Measurements from ENCODE around the gene GLIPR1L2.
A peak's percentile ranks its signal among the peaks of the same experiment; 100 is the strongest.
"Not testable (repeated sequence)": the region's sequence is repeated elsewhere in the genome, so short reads cannot be mapped to it uniquely, and the experiment has no call there.

GLIPR1L2 gene

GRCh38 chr12:75390899-75391538 is at the start of gene GLIPR1L2:
Gene GLIPR1L2, plus strand, starts transcription at chr12:75391089. Its CDS starts 28 bp downstream, at chr12:75391117.
- DNase-seq (ENCODE audit: low read depth): peak; percentile 93

- DNase-seq (ENCODE audit: low read depth): no peak
Observed at GRCh38 chr12:75341873-75342272, 49.0 kb upstream of the GLIPR1L2 start.

GRCh38 chr12:75345531-75345930 is 45.4 kb upstream of the GLIPR1L2 start:
- no peak for DNase-seq (ENCODE audit: low read depth)

GRCh38 chr12:75346215-75346614 is 44.7 kb upstream of the GLIPR1L2 start:
- DNase-seq (ENCODE audit: low read depth): not testable (repeated sequence)

- DNase-seq (ENCODE audit: low read depth): no peak
Observed at GRCh38 chr12:75349946-75350345, 40.9 kb upstream of the GLIPR1L2 start.

GRCh38 chr12:75350413-75350812 is 40.5 kb upstream of the GLIPR1L2 start:
- DNase-seq (ENCODE audit: low read depth): no peak

- DNase-seq (ENCODE audit: low read depth): no peak
Observed at GRCh38 chr12:75354011-75354410, 36.9 kb upstream of the GLIPR1L2 start.

- DNase-seq (ENCODE audit: low read depth): no peak
Observed at GRCh38 chr12:75360920-75361319, 30.0 kb upstream of the GLIPR1L2 start.

- no peak for DNase-seq (ENCODE audit: low read depth)
Observed at GRCh38 chr12:75361408-75361807, 29.5 kb upstream of the GLIPR1L2 start.

- no peak for DNase-seq (ENCODE audit: low read depth)
Observed at GRCh38 chr12:75364919-75365318, 26.0 kb upstream of the GLIPR1L2 start.

GRCh38 chr12:75366629-75367028 is 24.3 kb upstream of the GLIPR1L2 start:
- DNase-seq (ENCODE audit: low read depth): no peak

GRCh38 chr12:75374971-75375370 is 15.9 kb upstream of the GLIPR1L2 start:
- DNase-seq (ENCODE audit: low read depth): no peak

- DNase-seq (ENCODE audit: low read depth): no peak
Observed at GRCh38 chr12:75378354-75378753, 12.5 kb upstream of the GLIPR1L2 start.

GRCh38 chr12:75389061-75389460 is 1.8 kb upstream of the GLIPR1L2 start:
- no peak for DNase-seq (ENCODE audit: low read depth)

- DNase-seq (ENCODE audit: low read depth): no peak
Observed at GRCh38 chr12:75389706-75390105, 1.2 kb upstream of the GLIPR1L2 start.

- no peak for DNase-seq (ENCODE audit: low read depth)
Observed at GRCh38 chr12:75390156-75390898, 562 bp upstream of the GLIPR1L2 start.

- no peak for DNase-seq (ENCODE audit: low read depth)
Observed at GRCh38 chr12:75404231-75404630, 13.3 kb downstream of the GLIPR1L2 start.

- no peak for DNase-seq (ENCODE audit: low read depth)
Observed at GRCh38 chr12:75407683-75408082, 16.8 kb downstream of the GLIPR1L2 start.

GRCh38 chr12:75409830-75410229 is 18.9 kb downstream of the GLIPR1L2 start:
- DNase-seq (ENCODE audit: low read depth): no peak

- no peak for DNase-seq (ENCODE audit: low read depth)
Observed at GRCh38 chr12:75414671-75415070, 23.8 kb downstream of the GLIPR1L2 start.

GRCh38 chr12:75419841-75420240 is 29.0 kb downstream of the GLIPR1L2 start:
- no peak for DNase-seq (ENCODE audit: low read depth)

- DNase-seq (ENCODE audit: low read depth): no peak
Observed at GRCh38 chr12:75427491-75427890, 36.6 kb downstream of the GLIPR1L2 start.

- DNase-seq (ENCODE audit: low read depth): no peak
Observed at GRCh38 chr12:75428767-75429166, 37.9 kb downstream of the GLIPR1L2 start.

GRCh38 chr12:75432924-75433323 is 42.0 kb downstream of the GLIPR1L2 start:
- no peak for DNase-seq (ENCODE audit: low read depth)

Measured in HS-27A (cell line).